ENCODE data around the gene OXER1.

OXER1 gene

GRCh38 chr2:42788882-42789281 is 24.9 kb upstream of the OXER1 start:
- TF ChIP-seq, protein P1, sequence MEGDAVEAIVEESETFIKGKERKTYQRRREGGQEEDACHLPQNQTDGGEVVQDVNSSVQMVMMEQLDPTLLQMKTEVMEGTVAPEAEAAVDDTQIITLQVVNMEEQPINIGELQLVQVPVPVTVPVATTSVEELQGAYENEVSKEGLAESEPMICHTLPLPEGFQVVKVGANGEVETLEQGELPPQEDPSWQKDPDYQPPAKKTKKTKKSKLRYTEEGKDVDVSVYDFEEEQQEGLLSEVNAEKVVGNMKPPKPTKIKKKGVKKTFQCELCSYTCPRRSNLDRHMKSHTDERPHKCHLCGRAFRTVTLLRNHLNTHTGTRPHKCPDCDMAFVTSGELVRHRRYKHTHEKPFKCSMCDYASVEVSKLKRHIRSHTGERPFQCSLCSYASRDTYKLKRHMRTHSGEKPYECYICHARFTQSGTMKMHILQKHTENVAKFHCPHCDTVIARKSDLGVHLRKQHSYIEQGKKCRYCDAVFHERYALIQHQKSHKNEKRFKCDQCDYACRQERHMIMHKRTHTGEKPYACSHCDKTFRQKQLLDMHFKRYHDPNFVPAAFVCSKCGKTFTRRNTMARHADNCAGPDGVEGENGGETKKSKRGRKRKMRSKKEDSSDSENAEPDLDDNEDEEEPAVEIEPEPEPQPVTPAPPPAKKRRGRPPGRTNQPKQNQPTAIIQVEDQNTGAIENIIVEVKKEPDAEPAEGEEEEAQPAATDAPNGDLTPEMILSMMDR (IDR thresholded peaks at IDR 0.05; ENCODE audit: low read depth, low read length), result no peak
- DNase-seq (ENCODE audit: low read depth in 2 of 2), result no peak
- H3K4me3 ChIP-seq (replicated peaks in 1 of 2; ENCODE audit: low read depth in 2 of 2, low read length in 2 of 2), result no peak overlapping the region

DNA sequence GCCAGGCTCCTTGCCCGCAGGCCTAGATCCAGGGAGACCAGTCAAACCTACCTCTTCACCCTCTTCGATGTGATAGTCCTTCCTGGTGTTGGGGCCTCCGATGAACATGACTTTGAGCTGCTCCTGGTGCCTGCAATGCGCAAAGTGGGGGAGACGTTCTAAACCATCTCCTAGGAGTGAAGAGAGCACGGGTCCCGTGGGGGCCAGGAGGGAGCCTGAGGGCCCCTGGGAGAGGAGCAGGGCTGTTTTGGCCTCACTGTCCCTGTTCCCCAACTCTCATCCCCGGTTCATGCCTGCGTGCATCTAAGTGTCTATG is 24.5 kb upstream of the OXER1 start:
- TF ChIP-seq, protein P1 (IDR thresholded peaks at IDR 0.05; ENCODE audit: low read depth, low read length), result no peak
- H3K4me3 ChIP-seq (replicated peaks in 1 of 2; ENCODE audit: low read depth in 2 of 2, low read length in 2 of 2), result no peak overlapping the region
- DNase-seq (ENCODE audit: low read depth in 2 of 2), result no peak

DNA sequence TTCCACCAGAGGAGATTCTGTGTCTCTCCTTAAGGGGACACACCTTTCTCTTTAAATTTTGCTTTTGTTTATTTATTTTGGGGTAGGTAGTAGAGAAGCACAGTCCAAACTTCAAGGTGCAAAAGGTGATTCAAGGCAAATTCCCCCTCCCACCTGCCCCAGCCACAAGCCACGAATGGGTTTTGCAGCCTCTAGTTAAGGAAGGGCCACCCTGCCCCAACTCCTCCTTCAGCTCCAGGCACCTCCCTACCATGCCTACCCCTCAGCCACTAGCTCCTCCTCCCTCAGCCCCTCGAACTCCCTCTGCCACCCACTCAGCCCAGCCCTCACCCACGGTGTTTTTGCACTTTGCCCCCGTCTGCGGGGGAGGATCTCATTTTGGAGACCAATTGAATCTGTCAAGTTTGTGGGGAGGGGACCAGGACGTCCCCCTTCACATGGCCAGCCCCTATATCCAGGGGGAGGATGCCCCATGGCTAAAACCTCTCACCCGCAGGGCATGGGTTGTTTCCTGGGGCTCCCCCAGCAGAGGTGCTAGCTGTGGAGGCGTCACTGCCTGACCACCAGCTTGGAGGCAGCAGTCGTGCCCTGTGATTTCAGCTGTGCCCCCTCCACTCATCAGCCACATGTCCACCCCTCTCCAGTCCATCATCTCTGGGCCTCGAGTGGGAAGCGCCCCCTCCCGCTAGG is 24.0 kb upstream of the OXER1 start:
- no peak for DNase-seq (ENCODE audit: low read depth in 2 of 2)
- TF ChIP-seq, protein P1 (IDR thresholded peaks at IDR 0.05; ENCODE audit: low read depth, low read length), result no peak
- H3K4me3 ChIP-seq (replicated peaks in 1 of 2; ENCODE audit: low read depth in 2 of 2, low read length in 2 of 2), result no peak overlapping the region

DNA sequence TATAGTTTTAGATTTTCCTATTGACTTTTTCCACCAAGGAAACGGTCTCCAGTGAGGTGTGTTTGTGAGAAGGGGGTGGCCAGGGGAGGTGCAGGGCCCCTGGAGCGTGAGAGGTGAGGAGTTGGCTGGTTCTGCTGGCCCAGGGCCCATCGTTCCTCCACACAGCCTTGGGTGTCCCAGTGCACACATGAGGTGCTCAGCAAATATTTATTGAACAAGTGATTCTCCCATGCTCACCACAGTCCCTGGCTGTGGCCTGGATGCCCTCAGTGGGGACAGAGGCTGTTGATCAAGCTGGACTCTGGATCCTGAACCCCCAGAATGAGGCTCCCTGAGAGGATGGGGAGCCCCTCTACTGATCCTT is 23.5 kb upstream of the OXER1 start:
- DNase-seq (ENCODE audit: low read depth in 2 of 2), result no peak
- TF ChIP-seq, protein P1 (IDR thresholded peaks at IDR 0.05; ENCODE audit: low read depth, low read length), result no peak
- no peak overlapping the region for H3K4me3 ChIP-seq (replicated peaks in 1 of 2; ENCODE audit: low read depth in 2 of 2, low read length in 2 of 2)

GRCh38 chr2:42786561-42787345 is 22.8 kb upstream of the OXER1 start:
- no peak for DNase-seq (ENCODE audit: low read depth in 2 of 2)
- no peak overlapping the region for H3K4me3 ChIP-seq (replicated peaks in 1 of 2; ENCODE audit: low read depth in 2 of 2, low read length in 2 of 2)
- TF ChIP-seq, protein P1 (IDR thresholded peaks at IDR 0.05; ENCODE audit: low read depth, low read length), result no peak

DNA sequence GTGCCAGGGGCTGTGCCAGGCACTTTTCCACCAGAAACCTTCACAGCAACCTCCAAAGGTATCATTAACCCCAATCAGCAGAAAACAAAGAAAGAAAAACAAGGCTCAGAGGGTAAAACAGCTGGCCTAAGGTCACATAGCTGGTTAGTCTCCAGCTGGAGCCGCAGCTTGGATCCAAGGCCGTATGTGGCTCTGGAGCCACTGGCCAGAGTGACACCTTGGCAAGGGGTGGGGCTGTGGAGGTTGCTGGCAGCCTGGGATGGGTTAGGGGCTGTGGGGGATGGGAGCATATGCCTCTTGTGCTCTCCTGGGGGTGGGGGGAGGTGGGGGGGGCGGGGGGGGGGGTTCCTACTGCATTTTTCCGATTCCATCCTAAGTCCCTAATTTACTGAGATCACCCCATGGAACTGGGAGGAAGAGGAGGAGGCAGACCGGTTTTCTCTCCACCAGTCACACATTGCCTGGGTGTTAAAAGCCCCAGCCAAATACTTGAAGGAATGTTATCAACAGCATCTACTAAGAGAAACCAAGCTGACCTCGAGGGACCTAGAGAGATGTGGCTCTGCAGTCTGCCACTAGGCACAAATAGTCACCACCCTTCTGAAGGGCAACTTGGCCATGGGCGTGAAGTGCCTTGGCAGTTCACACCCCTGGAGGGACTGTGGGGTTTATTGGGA is 20.4 kb upstream of the OXER1 start:
- no peak overlapping the region for H3K4me3 ChIP-seq (replicated peaks in 1 of 2; ENCODE audit: low read depth in 2 of 2, low read length in 2 of 2)
- no peak for DNase-seq (ENCODE audit: low read depth in 2 of 2)
- TF ChIP-seq, protein P1 (IDR thresholded peaks at IDR 0.05; ENCODE audit: low read depth, low read length), result no peak
